Measurements from ENCODE around the gene LPP. TPM values are rescaled to one million over a fixed set of nuclear protein-coding genes. Genes with fewer than 3 reads are reported as not detected.

LPP gene
- total RNA-seq, 1 experiment from 2014 or later: 54.0 TPM

- ATAC-seq: no peak
- H3K4me2 ChIP-seq (ENCODE audit: low read length): no peak overlapping the region
These were observed 124.9 kb downstream of the LPP start for GRCh38 chr3:188278717-188279324.

More at GRCh38 chr3:188278717-188279324, 124.9 kb downstream of the LPP start:
- Histone ChIP-seq H3K79me2 (ENCODE audit: insufficient read depth, low read length) (no peaks in the 10 kb centered on the region; the same call in 1 of the 2 replicates), H3K9ac (ENCODE audit: low read length) (no peak overlapping the region), H3K9me3 (ENCODE audit: control insufficient read depth in 1 of 2, insufficient read depth in 1 of 2, low read depth in 1 of 2, low read length in 2 of 2) (no peaks in the 10 kb centered on the region), H3K27ac (ENCODE audit: low read depth, low read length) (no peak overlapping the region), H2AFZ (ENCODE audit: low read depth, low read length, poor library complexity, severe bottlenecking) (no peak overlapping the region), H3K36me3 (ENCODE audit: control insufficient read depth in 1 of 2, insufficient read depth in 2 of 2, low read length in 2 of 2) (no peaks in the 10 kb centered on the region), H3K27me3 (ENCODE audit: insufficient read depth, low read length) (no peaks in the 10 kb centered on the region), H3K4me3 (replicated peaks in 1 of 2; ENCODE audit: low read depth in 1 of 2, low read length in 2 of 2) (no peak overlapping the region), H3K9me2 (ENCODE audit: insufficient read depth) (no peaks in the 10 kb centered on the region), H4K20me1 (ENCODE audit: insufficient read depth) (no peaks in the 10 kb centered on the region), H3K4me1 (ENCODE audit: control insufficient read depth in 1 of 2, insufficient read depth in 2 of 2, low read length in 2 of 2) (peaks cover 8 to 10% of the 10 kb centered on the region in 2 experiments; a peak in 3 of 4 replicates)
- BruUV-seq (replicated peaks): no TSS peak
- no peak for DNase-seq (ENCODE audit: low read depth, low spot score)
- TF ChIP-seq ATF3 (IDR thresholded peaks at IDR 0.05) (no peak), ZNF274 (IDR thresholded peaks at IDR 0.05; ENCODE audit: low read depth, low read length) (no peak), ELF1 (IDR thresholded peaks at IDR 0.05; ENCODE audit: borderline replicate concordance, low read depth) (no peak), MAX (IDR thresholded peaks at IDR 0.05) (no peak), POLR2A (IDR thresholded peaks at IDR 0.05; ENCODE audit: borderline replicate concordance, extremely low read depth, insufficient read depth, insufficient read length) (no peak), ZFX (IDR thresholded peaks at IDR 0.05) (no peak), FOSL1 (IDR thresholded peaks at IDR 0.05; ENCODE audit: low read depth) (no peak), EGR1 (IDR thresholded peaks at IDR 0.05; ENCODE audit: low read depth) (no peak), TCF7L2 (IDR thresholded peaks at IDR 0.05; ENCODE audit: borderline replicate concordance, extremely low read depth, insufficient read depth, insufficient read length) (no peak), EZH2phosphoT487 (IDR thresholded peaks at IDR 0.05; ENCODE audit: borderline replicate concordance) (no peak), SRF (IDR thresholded peaks at IDR 0.05; ENCODE audit: low read depth) (no peak), CEBPB (IDR thresholded peaks at IDR 0.05; ENCODE audit: low read depth) (no peak), RAD21 (IDR thresholded peaks at IDR 0.05; ENCODE audit: low read depth) (no peak), REST (IDR thresholded peaks at IDR 0.05; ENCODE audit: low read depth) (no peak), ZBTB33 (IDR thresholded peaks at IDR 0.05; ENCODE audit: extremely low read depth, insufficient replicate concordance, low read length) (no peak), YY1 (IDR thresholded peaks at IDR 0.05; ENCODE audit: extremely low read depth, insufficient replicate concordance, low read depth, low read length) (no peak), JUND (IDR thresholded peaks at IDR 0.05) (no peak)
- intact Hi-C loops (cut with micrococcal nuclease): no loop called here
- POLR2A ChIA-PET: no interaction called here
- RAD21 ChIA-PET (ENCODE audit: low non-redundant PET in 1 of 2, low total read pairs in 2 of 2, uncharacterized antibody in 2 of 2, unreplicated experiment in 2 of 2): no interaction called here
- CTCF ChIA-PET: no interaction called here
